ENCODE data around the gene PMAIP1.

PMAIP1 gene

GRCh38 chr18:59915606-59916005, 15.8 kb downstream of the PMAIP1 start:
- DNase-seq = peak; percentile 42

- DNase-seq = no peak
Measured at GRCh38 chr18:59916746-59917145, 16.9 kb downstream of the PMAIP1 start.

DNA sequence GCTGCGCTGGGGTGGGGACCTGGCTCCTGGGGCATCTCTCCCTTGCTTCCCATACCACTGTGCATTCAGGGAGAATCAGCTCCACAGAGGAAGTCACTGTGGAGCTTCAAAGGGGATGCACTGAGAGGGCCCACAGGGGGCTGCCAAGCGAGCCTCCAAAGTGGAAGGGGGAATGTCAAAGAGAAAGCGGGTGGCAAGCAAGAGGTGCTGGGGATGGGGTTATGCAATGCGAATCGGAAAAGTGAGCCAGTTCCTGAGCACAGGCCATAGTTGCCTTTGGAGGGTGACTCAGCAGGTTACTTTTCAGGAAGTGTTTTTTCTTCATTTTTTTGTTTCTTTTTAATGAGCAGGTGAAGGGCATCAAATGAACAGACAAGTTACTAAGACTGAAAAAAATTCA, 17.6 kb downstream of the PMAIP1 start:
- no peak for DNase-seq

GRCh38 chr18:59918320-59918755, 18.5 kb downstream of the PMAIP1 start:
- peak; percentile 68 for DNase-seq

- no peak for DNase-seq
Measured at GRCh38 chr18:59918997-59919396, 19.2 kb downstream of the PMAIP1 start.

- no peak for DNase-seq
Measured at GRCh38 chr18:59921384-59921891, 21.6 kb downstream of the PMAIP1 start.

GRCh38 chr18:59923539-59924196, 23.9 kb downstream of the PMAIP1 start:
- DNase-seq = no peak

DNA sequence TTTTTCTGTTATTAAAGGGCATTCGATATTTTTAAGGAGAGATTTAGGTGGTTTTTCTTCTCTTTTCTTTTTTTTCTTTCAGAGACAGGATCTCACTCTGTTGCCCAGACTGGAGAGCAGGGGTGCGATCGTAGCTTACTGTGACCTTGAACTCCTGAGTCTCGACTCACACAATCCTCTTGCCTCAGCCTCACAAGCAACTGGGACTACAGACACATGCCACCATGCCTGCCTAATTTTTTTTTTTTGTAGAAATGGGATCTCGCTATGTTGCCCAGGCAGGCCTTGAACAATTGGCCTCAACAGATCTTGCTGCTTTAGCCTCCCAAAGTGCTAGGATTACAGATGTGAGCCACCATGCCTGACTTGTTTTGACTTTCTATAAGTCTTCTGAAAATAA, 26.3 kb downstream of the PMAIP1 start:
- DNase-seq = no peak

DNA sequence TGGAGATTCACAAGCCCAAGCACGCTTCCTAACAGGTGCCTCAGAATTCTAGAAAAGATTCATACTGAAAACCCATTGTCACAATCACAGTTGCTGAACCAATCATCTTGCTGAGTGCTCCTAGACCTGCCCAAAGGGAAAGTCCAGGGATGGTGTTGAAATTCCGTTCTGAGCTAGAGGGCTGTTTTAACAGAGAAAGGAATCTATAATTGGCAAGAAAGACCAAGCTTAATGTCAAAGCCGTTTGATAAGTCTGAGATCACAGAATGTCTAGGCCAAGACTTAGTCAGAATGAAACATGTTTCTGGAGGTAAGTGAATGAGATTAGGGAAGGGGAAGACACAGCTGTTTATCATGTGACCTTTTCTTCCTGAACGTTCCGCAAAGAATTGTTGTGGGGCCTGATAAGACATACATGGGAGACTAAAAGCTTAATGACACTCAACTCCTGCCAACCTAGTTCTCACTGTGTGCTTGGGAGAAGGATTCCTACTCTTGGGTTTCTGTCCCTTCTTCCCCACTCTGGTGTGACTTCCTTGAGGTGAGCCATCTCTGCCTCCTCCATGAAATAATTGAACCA, 27.5 kb downstream of the PMAIP1 start:
- no peak for DNase-seq

DNA sequence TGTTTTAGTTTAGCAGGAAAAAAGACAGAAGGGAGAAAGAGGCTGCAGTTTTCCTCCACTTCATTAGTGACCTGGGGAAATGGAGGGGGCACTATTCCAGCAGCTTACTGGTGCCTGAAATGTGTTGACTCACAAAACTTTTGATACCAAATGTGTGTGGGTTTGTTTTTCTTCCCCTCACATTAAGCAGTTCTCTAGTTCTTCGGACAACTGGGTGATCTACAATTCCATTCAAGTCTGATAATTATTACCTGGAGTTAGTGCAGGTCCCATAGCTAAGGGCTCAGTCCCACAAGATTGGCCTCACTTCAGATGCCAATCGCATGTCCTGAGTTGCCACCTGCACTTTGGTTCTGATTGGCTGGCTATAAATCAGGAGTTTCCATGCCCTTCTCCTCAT, 28.4 kb downstream of the PMAIP1 start:
- no peak for DNase-seq

- DNase-seq = no peak
Measured at GRCh38 chr18:59929621-59930295, 30.0 kb downstream of the PMAIP1 start.

GRCh38 chr18:59932401-59932800, 32.6 kb downstream of the PMAIP1 start:
- no peak for DNase-seq

DNA sequence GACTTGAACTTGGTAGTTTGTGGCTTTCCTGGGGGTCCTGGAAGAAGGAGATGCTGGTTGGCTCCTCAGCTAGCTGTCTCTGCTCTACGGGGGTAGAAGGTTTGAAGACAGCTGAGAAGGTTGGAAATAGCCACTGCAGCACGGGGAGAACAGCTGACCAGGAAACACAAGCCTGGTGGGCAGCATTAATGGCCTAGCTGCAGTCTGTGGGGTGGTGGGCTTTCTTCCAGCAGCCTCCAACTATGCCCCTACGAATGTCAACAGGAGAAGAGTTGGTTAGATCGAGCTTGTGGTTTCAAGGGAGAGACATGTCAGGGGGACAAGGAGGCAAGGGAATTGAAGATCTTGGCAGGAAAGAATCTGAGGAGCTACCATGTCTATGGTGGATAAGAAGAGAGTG, 38.9 kb downstream of the PMAIP1 start:
- DNase-seq = no peak

DNA sequence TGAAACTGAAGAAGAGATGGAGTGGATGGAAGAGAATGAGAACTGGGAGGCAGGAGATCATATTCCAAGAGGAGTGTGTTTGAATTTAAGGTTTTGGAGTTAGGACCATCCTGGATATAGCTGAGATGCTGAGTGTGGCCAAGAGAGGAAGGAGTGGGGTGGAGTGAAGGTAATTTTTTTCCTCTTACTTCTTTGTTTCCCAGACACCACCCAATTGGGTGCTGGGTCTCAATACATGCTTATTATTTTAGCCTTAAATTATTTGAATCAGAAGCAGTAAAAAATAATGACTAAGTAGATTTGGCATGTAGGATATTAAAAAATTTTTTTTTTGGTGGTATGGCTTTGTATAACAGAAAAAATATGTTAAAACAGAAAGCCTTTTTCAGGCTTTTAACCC, 39.3 kb downstream of the PMAIP1 start:
- no peak for DNase-seq

DNA sequence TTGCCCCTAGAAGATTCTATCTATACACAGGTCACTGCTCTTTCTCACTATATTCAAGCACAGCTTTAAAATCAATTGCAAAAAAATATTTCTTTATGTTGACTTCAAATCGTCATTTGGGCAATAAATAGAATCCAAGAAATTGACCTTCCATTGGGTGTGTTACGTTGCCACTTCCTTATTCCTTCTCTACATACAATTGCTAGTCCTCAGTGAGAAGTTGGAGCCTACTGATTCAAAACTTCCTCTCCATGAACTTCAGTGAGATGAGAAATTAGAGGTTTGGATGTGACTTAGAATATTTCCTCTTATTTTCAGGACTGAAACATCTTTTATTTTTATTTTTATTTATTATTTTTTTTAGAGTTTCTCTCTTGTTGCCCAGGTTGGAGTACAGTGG, 40.3 kb downstream of the PMAIP1 start:
- no peak for DNase-seq

GRCh38 chr18:59941331-59941730, 41.5 kb downstream of the PMAIP1 start:
- DNase-seq = no peak

- no peak for DNase-seq
Measured at GRCh38 chr18:59942601-59943000, 42.8 kb downstream of the PMAIP1 start.

- DNase-seq = no peak
Measured at GRCh38 chr18:59945544-59945943, 45.7 kb downstream of the PMAIP1 start.

DNA sequence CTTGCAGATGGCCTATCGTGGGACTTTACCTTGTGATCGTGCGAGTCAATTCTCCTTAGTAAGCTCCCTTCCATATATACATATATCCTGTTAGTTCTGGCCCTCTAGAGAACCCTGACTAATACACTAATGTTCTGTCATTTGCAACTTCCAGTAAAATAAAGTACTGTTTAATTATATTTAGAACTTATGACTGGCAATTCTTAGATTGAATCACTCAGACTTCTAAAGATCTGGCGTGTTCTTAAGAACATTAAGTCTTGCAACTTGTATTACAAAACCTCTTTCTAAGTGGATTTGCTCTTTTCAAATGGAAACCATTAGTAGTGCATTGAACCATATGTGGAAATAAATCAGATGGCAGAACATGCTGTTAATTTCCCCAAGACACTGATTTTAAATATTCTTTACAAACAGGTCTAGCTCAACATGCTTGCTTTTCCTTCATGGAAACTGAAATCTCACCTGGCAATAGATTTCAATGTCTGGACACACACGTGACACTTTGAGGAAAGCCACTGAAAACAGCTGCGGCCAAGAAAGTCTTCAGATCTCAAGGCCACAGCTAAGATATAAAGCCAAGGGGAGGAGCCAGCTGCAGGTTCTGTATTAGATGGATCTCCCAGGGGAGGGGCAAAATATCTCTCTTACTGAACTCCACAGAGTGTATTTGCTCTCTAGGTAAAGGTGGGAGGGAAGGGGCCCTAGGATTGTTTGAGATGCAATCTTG, 50.6 kb downstream of the PMAIP1 start:
- peak; percentile 17 for DNase-seq

DNA sequence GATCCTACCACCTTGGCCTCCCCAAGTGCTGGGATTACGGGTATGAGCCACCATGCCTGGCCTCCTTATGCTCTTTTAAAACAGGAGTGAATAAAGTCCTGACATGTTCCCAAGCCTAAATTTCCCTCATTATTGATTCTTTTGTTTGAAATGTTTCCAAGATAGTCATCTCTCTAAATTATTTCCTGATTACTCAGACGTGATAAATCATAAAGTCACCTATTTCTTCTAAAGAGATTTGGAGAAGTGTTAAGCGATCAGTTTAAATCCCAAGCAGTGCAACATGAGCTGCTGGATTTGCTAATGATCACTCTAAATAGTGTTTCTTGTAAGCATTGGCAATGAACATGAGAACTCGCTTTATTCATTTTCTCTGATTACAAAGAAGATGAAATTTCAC, 51.8 kb downstream of the PMAIP1 start:
- DNase-seq = no peak

- no peak for DNase-seq
Measured at GRCh38 chr18:59952283-59953007, 52.6 kb downstream of the PMAIP1 start.

Data from NCI-H82 (cell line).